A549 (cell line): ENCODE measurements around the gene PIGL. TPM values are rescaled to one million over a fixed set of nuclear protein-coding genes. Genes with fewer than 3 reads are reported as not detected.

ENCODE experiments used
- ATAC-seq, 2 experiments: fragments of 200-7000 bp in 1 of 2; fragments of >200 bp in 1 of 2; cut with Nextera tagmentation in 1 of 2; cut with Tn5 transposase in 1 of 2; 3 replicates each; pipeline versions ENCODE4 v1.8.0 to v1.9.1; 2018 to 2020; ENCODE audit warnings: mild to moderate bottlenecking in 1 of 2, moderate library complexity in 1 of 2
- CTCF ChIA-PET: fragments of 300-600 bp; sonication (Branson Sonifier 250); formaldehyde crosslinking; extraction: SDS; loops from one replicate; lab custom pipeline; 2021; ENCODE audit warnings: antibody characterized with exemption, inconsistent platforms; lab: Yijun Ruan, JAX
- POLR2A ChIA-PET: fragments of 350-600 bp; formaldehyde crosslinking; extraction: SDS; loops from one replicate; lab custom pipeline; 2021; ENCODE audit warnings: antibody characterized with exemption, inconsistent platforms; lab: Yijun Ruan, JAX
- DNase-seq, 2 experiments: peaks; one replicate each; pipeline versions ENCODE4 v3.0.0 to v3.0.0-alpha.2; 2011 to 2016; ENCODE audit warnings: low read depth in 1 of 2, low spot score in 1 of 2
- FAIRE-seq: peaks from 2 replicates; lab custom pipeline; 2011; peaks lifted over from hg19 to GRCh38; lab: Jason Lieb, UNC
- H3K27ac ChIP-seq, 2 experiments: fragments of >200 bp; sonication (Bioruptor Twin); formaldehyde crosslinking; 3 replicates each; pipeline ENCODE4 v1.5.1; 2016 to 2017
- H3K4me1 ChIP-seq: fragments of >200 bp; sonication (Bioruptor Twin); formaldehyde crosslinking; 3 replicates; pipeline ENCODE4 v1.6.1; 2016
- H3K4me2 ChIP-seq: fragments of >200 bp; sonication (Bioruptor Twin); formaldehyde crosslinking; 3 replicates; pipeline ENCODE4 v1.6.1; 2016
- H3K4me3 ChIP-seq: fragments of >200 bp; sonication (Bioruptor Twin); formaldehyde crosslinking; 3 replicates; pipeline ENCODE4 v1.5.1; 2016
- H3K9me3 ChIP-seq: fragments of >200 bp; sonication (Bioruptor Twin); formaldehyde crosslinking; 3 replicates; pipeline ENCODE4 v1.6.1; 2016
- CBX2 ChIP-seq: fragments of 200-600 bp; sonication (generic); IDR thresholded peaks from 2 replicates; pipeline ENCODE4 v1.6.1; 2016; ENCODE audit warnings: low read depth, mild to moderate bottlenecking, borderline replicate concordance
- CEBPB ChIP-seq, 2 experiments: fragments of >200 bp in 1 of 2; sonication (Bioruptor Twin) in 1 of 2; formaldehyde crosslinking in 1 of 2; IDR thresholded peaks; 2 replicates each; pipeline ENCODE4 v1.6.1; 2012 to 2016
- CHD2 ChIP-seq: fragments of 150-350 bp; IDR thresholded peaks from 2 replicates; pipeline ENCODE4 v1.6.1; 2014; ENCODE audit warnings: low read length; ENCODE audit not compliant: partially characterized antibody
- ELK1 ChIP-seq: fragments of 150-350 bp; IDR thresholded peaks from 2 replicates; pipeline ENCODE4 v1.6.1; 2014; ENCODE audit warnings: low read depth, mild to moderate bottlenecking, low read length
- FOSL2 ChIP-seq, 2 experiments: fragments of 450-650 bp in 1 of 2; fragments of >200 bp in 1 of 2; sonication (Bioruptor Twin) in 1 of 2; formaldehyde crosslinking; IDR thresholded peaks; 2 replicates each; pipeline versions ENCODE4 v1.5.0 to v1.6.1; 2016 to 2020; ENCODE audit warnings: mild to moderate bottlenecking in 1 of 2, moderate library complexity in 1 of 2
- FOXS1 ChIP-seq: fragments of 250-450 bp; sonication (Bioruptor Pico); IDR thresholded peaks from 2 replicates; pipeline ENCODE4 v1.5.0; 2020; ENCODE audit warnings: mild to moderate bottlenecking, moderate library complexity
- HDAC2 ChIP-seq: fragments of 200-600 bp; sonication (generic); IDR thresholded peaks from 2 replicates; pipeline ENCODE4 v1.6.1; 2016
- HOXA7 ChIP-seq: fragments of 250-450 bp; sonication (Bioruptor Pico); IDR thresholded peaks from 2 replicates; pipeline ENCODE4 v1.5.0; 2020; ENCODE audit warnings: mild to moderate bottlenecking, moderate library complexity
- JUN ChIP-seq, 2 experiments: fragments of >200 bp; sonication (Bioruptor Twin); formaldehyde crosslinking; IDR thresholded peaks; 2 replicates in 1 of 2; 3 replicates in 1 of 2; pipeline ENCODE4 v1.6.1; 2016 to 2017
- JUNB ChIP-seq: fragments of >200 bp; sonication (Bioruptor Twin); formaldehyde crosslinking; IDR thresholded peaks from 2 replicates; pipeline ENCODE4 v1.6.1; 2016
- MAFK ChIP-seq: fragments of 450-650 bp; IDR thresholded peaks from 2 replicates; pipeline ENCODE4 v1.6.1; 2014; ENCODE audit not compliant: partially characterized antibody
- NR3C1 ChIP-seq: fragments of >200 bp; sonication (Bioruptor Twin); formaldehyde crosslinking; IDR thresholded peaks from 3 replicates; pipeline ENCODE4 v1.6.1; 2017
- PHF8 ChIP-seq: fragments of 200-600 bp; sonication (generic); IDR thresholded peaks from 2 replicates; pipeline ENCODE4 v1.6.1; 2016; ENCODE audit warnings: low read depth, mild to moderate bottlenecking, antibody characterized with exemption, moderate library complexity, borderline replicate concordance
- POLR2AphosphoS2 ChIP-seq: conservative IDR thresholded peaks from 2 replicates; pipeline ENCODE4 v1.6.1; 2012; ENCODE audit warnings: low read length, improper control_type of control experiment, inconsistent platforms
- RAD21 ChIP-seq, 2 experiments: fragments of >200 bp in 1 of 2; sonication (Bioruptor Twin) in 1 of 2; formaldehyde crosslinking in 1 of 2; IDR thresholded peaks in 1 of 2; conservative IDR thresholded peaks in 1 of 2; 2 replicates in 1 of 2; 3 replicates in 1 of 2; pipeline ENCODE4 v1.6.1; 2012 to 2018; ENCODE audit warnings: inconsistent platforms in 1 of 2
- RARB ChIP-seq: fragments of 250-450 bp; sonication (Bioruptor Pico); IDR thresholded peaks from 2 replicates; pipeline ENCODE4 v1.8.0; 2021; ENCODE audit warnings: mild to moderate bottlenecking, moderate library complexity
- TP53 ChIP-seq: fragments of 250-450 bp; sonication (Bioruptor Pico); IDR thresholded peaks from 2 replicates; pipeline ENCODE4 v1.5.0; 2021; ENCODE audit warnings: mild to moderate bottlenecking, moderate library complexity
- ZC3H11A ChIP-seq: fragments of 450-650 bp; IDR thresholded peaks from 2 replicates; pipeline ENCODE4 v1.6.1; 2014; ENCODE audit warnings: antibody characterized with exemption, mild to moderate bottlenecking
- ZSCAN20 ChIP-seq: fragments of 250-450 bp; sonication (Bioruptor Pico); IDR thresholded peaks from 2 replicates; pipeline ENCODE4 v1.8.0; 2022; ENCODE audit warnings: mild to moderate bottlenecking, moderate library complexity
- WGBS: methylation state at CpG from one replicate; pipeline ENCODE4 v1.1.6; 2017; ENCODE audit errors: missing lambda C conversion rate; 5-methylcytosine and 5-hydroxymethylcytosine counted together
- polyA plus RNA-seq, 4 experiments: library from polyadenylated mRNA; depleted of rRNA in 3 of 4; stranded (reverse); fragments of >200 nt; fragmentation: RNase III in 1 of 4; extraction: RNeasy Plus Mini Kit Qiagen cat#74134 plus additional on column Dnase treatment in 1 of 4; gene quantifications; 2 replicates in 3 of 4; 3 replicates in 1 of 4; pipeline ENCODE4 v1.2.3, GENCODE V29; 2011 to 2017
- TF ChIP-seq, protein P1 (sequence below): fragments of 250-450 bp; sonication (Bioruptor Pico); IDR thresholded peaks from 2 replicates; pipeline ENCODE4 v1.5.0; 2021; ENCODE audit warnings: mild to moderate bottlenecking, moderate library complexity, borderline replicate concordance

Gene PIGL
- polyA plus RNA-seq, 2 of the 4 experiments (the other 2 are of a cell fraction): 27.5 to 35.1 TPM

GRCh38 chr17:16349431-16349830 is 132.4 kb downstream of the PIGL start:
- no peak for DNase-seq
- no peak overlapping the region for H3K4me3 ChIP-seq
- ATAC-seq: no peak
- no peak overlapping the region for H3K27ac ChIP-seq
- POLR2A ChIA-PET: interaction anchor here (0.8 to 4.6 kb wide), 3 partner anchors 60 to 89 kb away, joined by 3 to 24 read pairs (median 6); no protein-coding TSS in a partner anchor
- peaks cover 12% of the 10 kb centered on the region for H3K4me1 ChIP-seq
- CTCF ChIA-PET: interaction anchor here (0.7 to 9.4 kb wide), 9 partner anchors 15 to 179 kb away, joined by 3 to 163 read pairs (median 6); no protein-coding TSS in a partner anchor
- 93% methylated on average over 5 of the region's 5 CpGs for WGBS
- no peaks in the 10 kb centered on the region for H3K9me3 ChIP-seq
- no peak for TF ChIP-seq ELK1
- TF ChIP-seq, protein P1, sequence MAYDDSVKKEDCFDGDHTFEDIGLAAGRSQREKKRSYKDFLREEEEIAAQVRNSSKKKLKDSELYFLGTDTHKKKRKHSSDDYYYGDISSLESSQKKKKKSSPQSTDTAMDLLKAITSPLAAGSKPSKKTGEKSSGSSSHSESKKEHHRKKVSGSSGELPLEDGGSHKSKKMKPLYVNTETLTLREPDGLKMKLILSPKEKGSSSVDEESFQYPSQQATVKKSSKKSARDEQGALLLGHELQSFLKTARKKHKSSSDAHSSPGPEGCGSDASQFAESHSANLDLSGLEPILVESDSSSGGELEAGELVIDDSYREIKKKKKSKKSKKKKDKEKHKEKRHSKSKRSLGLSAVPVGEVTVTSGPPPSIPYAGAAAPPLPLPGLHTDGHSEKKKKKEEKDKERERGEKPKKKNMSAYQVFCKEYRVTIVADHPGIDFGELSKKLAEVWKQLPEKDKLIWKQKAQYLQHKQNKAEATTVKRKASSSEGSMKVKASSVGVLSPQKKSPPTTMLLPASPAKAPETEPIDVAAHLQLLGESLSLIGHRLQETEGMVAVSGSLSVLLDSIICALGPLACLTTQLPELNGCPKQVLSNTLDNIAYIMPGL: no peak
- TF ChIP-seq JUNB: no peak
- no peak for TF ChIP-seq PHF8
- no peak for TF ChIP-seq HDAC2
- no peak for TF ChIP-seq CBX2
- no peak overlapping the region for H3K4me2 ChIP-seq
- FAIRE-seq: no peak

DNA sequence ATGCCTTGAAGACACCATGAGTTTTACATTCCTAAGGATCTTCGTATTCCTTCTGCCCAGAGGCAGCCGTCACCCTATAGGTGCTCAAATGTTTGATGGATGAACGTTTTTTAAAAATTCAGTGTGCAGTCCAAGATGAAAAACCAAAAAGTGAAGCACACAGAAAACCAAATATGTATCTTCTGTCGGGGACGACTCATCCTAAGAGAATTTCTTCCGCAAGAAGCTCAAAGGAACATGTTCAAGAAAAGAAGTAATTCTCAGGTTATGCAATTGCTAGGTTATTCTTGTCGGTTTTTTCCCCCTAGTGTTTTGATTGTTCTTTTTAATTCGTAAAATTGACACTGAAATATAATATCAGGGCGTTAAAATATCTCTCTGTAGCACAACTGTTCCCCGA is 134.8 kb downstream of the PIGL start:
- Histone ChIP-seq H3K4me2 (peak overlapping the region; percentile 93), H3K4me3 (peak overlapping the region; percentile 71), H3K9me3 (no peaks in the 10 kb centered on the region), H3K4me1 (peaks cover 12% of the 10 kb centered on the region), H3K27ac (peak overlapping the region; percentile 87 to 96)
- TF ChIP-seq FOSL2 (IDR thresholded peaks at IDR 0.05): no peak
- peak; percentile 10; the same call in 1 of the 2 replicates for TF ChIP-seq FOSL2 (CRISPR knock-in tag; IDR thresholded peaks at IDR 0.05)
- TF ChIP-seq ZC3H11A: no peak
- TF ChIP-seq, protein P1: no peak
- TF ChIP-seq TP53 (CRISPR knock-in tag): no peak
- TF ChIP-seq HOXA7 (CRISPR knock-in tag): no peak
- TF ChIP-seq POLR2AphosphoS2: no peak
- TF ChIP-seq FOXS1 (CRISPR knock-in tag): no peak
- TF ChIP-seq NR3C1: no peak
- TF ChIP-seq CHD2: no peak
- no peak for TF ChIP-seq ZSCAN20 (CRISPR knock-in tag)
- no peak for TF ChIP-seq MAFK
- TF ChIP-seq CEBPB (IDR thresholded peaks at IDR 0.05): peak; percentile 30 to 41; a peak in 2 of 4 replicates
- no peak for TF ChIP-seq HDAC2
- peak; percentile 54 for FAIRE-seq
- ChIA-PET CTCF (interaction anchor here (0.7 to 9.4 kb wide), 14 partner anchors 9 to 170 kb away, joined by 3 to 163 read pairs (median 11); no protein-coding TSS in a partner anchor), POLR2A (interaction anchor here (1.0 to 4.6 kb wide), 9 partner anchors 11 to 136 kb away, joined by 3 to 57 read pairs (median 11); partner anchors contain the start of genes NCOR1, PIGL and UBB)
- no peak for DNase-seq
- ATAC-seq: no peak
- WGBS: 7% methylated on average over 10 of the region's 10 CpGs

GRCh38 chr17:16352303-16352666 is 135.3 kb downstream of the PIGL start:
- H3K27ac ChIP-seq: peak overlapping the region; percentile 87 to 96
- WGBS: 2% methylated on average over 25 of the region's 25 CpGs
- POLR2A ChIA-PET: interaction anchor here (0.6 to 4.6 kb wide), 15 partner anchors 8 to 183 kb away, joined by 3 to 57 read pairs (median 6); partner anchors contain the start of genes NCOR1, PIGL and UBB
- H3K4me2 ChIP-seq: peak overlapping the region; percentile 93
- peaks cover 12% of the 10 kb centered on the region for H3K4me1 ChIP-seq
- peak overlapping the region; percentile 71 for H3K4me3 ChIP-seq
- ATAC-seq (peak; percentile 61 to 75), DNase-seq (peak; percentile 62 to 63), FAIRE-seq (no peak)
- CTCF ChIA-PET: interaction anchor here (0.7 to 9.4 kb wide), 23 partner anchors 9 to 169 kb away, joined by 3 to 163 read pairs (median 9); no protein-coding TSS in a partner anchor
- H3K9me3 ChIP-seq: no peaks in the 10 kb centered on the region
- peak in 1 of 2 experiments; percentile 39; a peak in 2 of 5 replicates for TF ChIP-seq JUN (IDR thresholded peaks at IDR 0.05)
- no peak for TF ChIP-seq RAD21 (conservative IDR thresholded peaks at IDR 0.05 in 1 of 2, IDR thresholded peaks at IDR 0.05 in 1 of 2)
- TF ChIP-seq CHD2: no peak
- TF ChIP-seq RARB (CRISPR knock-in tag): no peak
- no peak for TF ChIP-seq ELK1
